GM12878 (cell line): ENCODE results near the gene GAK. TPM values are rescaled to one million over a fixed set of nuclear protein-coding genes. Genes with fewer than 3 reads are reported as not detected.

Experiments
- ATAC-seq: fragments of 200-7000 bp; cut with Tn5 transposase; 3 replicates; pipeline ENCODE4 v1.9.1; 2020; ENCODE audit warnings: mild to moderate bottlenecking, moderate library complexity
- BruUV-seq: library from RNA; stranded (reverse); fragments of 400-500 nt; replicated peaks from 2 replicates; lab custom pipeline; 2021; lab: Mats Ljungman, UMichigan
- CTCF ChIA-PET: fragments of 300-600 bp; sonication (Branson Sonifier 250); formaldehyde crosslinking; extraction: SDS; loops from one replicate; lab custom pipeline; 2021; ENCODE audit warnings: inconsistent platforms; lab: Yijun Ruan, JAX
- POLR2A ChIA-PET: fragments of 350-600 bp; formaldehyde crosslinking; extraction: SDS; loops from one replicate; lab custom pipeline; 2021; ENCODE audit warnings: inconsistent platforms; lab: Charles Lee
- RAD21 ChIA-PET: fragments of 300-600 bp; sonication (Branson Sonifier 250); formaldehyde crosslinking; loops from one replicate; lab custom pipeline; 2023; ENCODE audit warnings: antibody characterized with exemption; ENCODE audit not compliant: unreplicated experiment; lab: Charles Lee
- SMC1A ChIA-PET: fragments of 300-600 bp; sonication (Branson Sonifier 250); formaldehyde crosslinking; loops from one replicate; lab custom pipeline; 2023; ENCODE audit not compliant: unreplicated experiment, uncharacterized antibody; lab: Charles Lee
- DNase-seq: peaks from one replicate; pipeline ENCODE4 v3.0.0-alpha.2; 2011; ENCODE audit warnings: low read depth, low spot score
- FAIRE-seq: peaks from 3 replicates; lab custom pipeline; 2011; peaks lifted over from hg19 to GRCh38; lab: Jason Lieb, UNC
- H2AFZ ChIP-seq: 2 replicates; pipeline ENCODE4 v1.6.0; 2011; ENCODE audit warnings: low read depth, low read length, control low read depth; ENCODE audit not compliant: control insufficient read depth
- H3K27ac ChIP-seq: 2 replicates; pipeline ENCODE4 v1.5.1; 2011; ENCODE audit warnings: control low read depth; ENCODE audit not compliant: control insufficient read depth, insufficient read depth
- H3K27me3 ChIP-seq, 2 experiments: replicated peaks in 1 of 2; 2 replicates each; pipeline versions ENCODE4 v1.6.0 to v1.6.1; 2011; ENCODE audit warnings: low read length in 1 of 2; ENCODE audit not compliant: control insufficient read depth in 2 of 2, insufficient read depth in 2 of 2
- H3K36me3 ChIP-seq, 2 experiments: 2 replicates each; pipeline ENCODE4 v1.5.1; 2011; ENCODE audit warnings: low read length in 1 of 2; ENCODE audit not compliant: control insufficient read depth in 2 of 2, insufficient read depth in 2 of 2
- H3K4me1 ChIP-seq: 2 replicates; pipeline ENCODE4 v1.6.1; 2011; ENCODE audit warnings: mild to moderate bottlenecking, low read length, moderate library complexity, mixed read lengths; ENCODE audit not compliant: control insufficient read depth, insufficient read depth
- H3K4me2 ChIP-seq: 2 replicates; pipeline ENCODE4 v1.6.0; 2011; ENCODE audit warnings: control low read depth; ENCODE audit not compliant: control insufficient read depth, insufficient read depth
- H3K4me3 ChIP-seq: fragments of 200-600 bp; sonication (generic); 2 replicates; pipeline ENCODE4 v1.5.1; 2016
- H3K79me2 ChIP-seq: 2 replicates; pipeline ENCODE4 v1.6.0; 2011; ENCODE audit warnings: low read length; ENCODE audit not compliant: control insufficient read depth, insufficient read depth
- H3K9ac ChIP-seq: 2 replicates; pipeline ENCODE4 v1.8.0; 2011; ENCODE audit warnings: low read length, control low read depth, mixed read lengths; ENCODE audit not compliant: control insufficient read depth, insufficient read depth
- H3K9me3 ChIP-seq: replicated peaks from 3 replicates; pipeline ENCODE4 v1.5.1; 2011; ENCODE audit warnings: mild to moderate bottlenecking, low read length; ENCODE audit not compliant: control insufficient read depth, insufficient read depth
- H4K20me1 ChIP-seq: 2 replicates; pipeline ENCODE4 v1.6.0; 2011; ENCODE audit not compliant: control insufficient read depth, insufficient read depth
- CBX3 ChIP-seq: fragments of 200-600 bp; sonication (generic); IDR thresholded peaks from 2 replicates; pipeline ENCODE4 v1.6.1; 2016; ENCODE audit warnings: low read depth, borderline replicate concordance
- CEBPB ChIP-seq, 2 experiments: fragments of 150-350 bp in 1 of 2; IDR thresholded peaks; 2 replicates each; pipeline ENCODE4 v1.6.1; 2012 to 2014; ENCODE audit warnings: low read depth in 2 of 2, low read length in 2 of 2, borderline replicate concordance in 1 of 2, inconsistent platforms in 1 of 2
- LARP7 ChIP-seq: fragments of 450-650 bp; IDR thresholded peaks from 2 replicates; pipeline ENCODE4 v1.6.1; 2017; ENCODE audit warnings: mild to moderate bottlenecking
- SREBF1 ChIP-seq: IDR thresholded peaks from 2 replicates; pipeline ENCODE4 v1.6.1; 2012; ENCODE audit warnings: mild to moderate bottlenecking, low read length
- ZNF217 ChIP-seq: fragments of 450-650 bp; IDR thresholded peaks from 2 replicates; pipeline ENCODE4 v1.6.1; 2017; ENCODE audit warnings: antibody characterized with exemption, mild to moderate bottlenecking
- WGBS: methylation state at CpG from one replicate; pipeline ENCODE4 v1.1.6; 2016; ENCODE audit warnings: low lambda C conversion rate; ENCODE audit not compliant: insufficient replicate concordance, insufficient coverage; ENCODE audit errors: missing lambda C conversion rate; 5-methylcytosine and 5-hydroxymethylcytosine counted together
- in situ Hi-C: fragments of 300-500 bp; cut with MboI; formaldehyde crosslinking; loops from 9 replicates; pipeline ENCODE4 v1.14.3; 2018; ENCODE audit warnings: mixed read lengths
- intact Hi-C: fragments of 100-400 bp; cut with micrococcal nuclease; formaldehyde crosslinking; loops from one replicate; pipeline ENCODE4 v1.14.2; 2022; ENCODE audit not compliant: unreplicated experiment
- polyA plus RNA-seq, 11 experiments: library from polyadenylated mRNA; depleted of rRNA in 4 of 11; unstranded in 6 of 11; stranded (reverse) in 5 of 11; fragments of >200 nt; fragmentation: Nextera tagmentation in 4 of 11; fragmentation: Illumina TruSeq in 1 of 11; extraction: Ambion mirVana in 4 of 11; extraction: Trizol in 1 of 11; gene quantifications; 1 replicate in 1 of 11; 2 replicates in 10 of 11; pipeline versions ENCODE4 v1.2.1 to v1.2.3, GENCODE V29; 2011 to 2016; ENCODE audit warnings: inconsistent platforms in 2 of 11, missing spikeins in 2 of 11, low read depth in 1 of 11
- total RNA-seq, 4 experiments: library from RNA; depleted of rRNA in 3 of 4; stranded (reverse); fragments of >200 nt in 3 of 4; fragmentation: Illumina TruSeq in 1 of 4; extraction: Trizol in 1 of 4; gene quantifications; 2 replicates each; pipeline versions ENCODE4 v1.2.1 to v1.2.3, GENCODE V29; 2013 to 2021
- TF ChIP-seq, protein P1 (sequence below): fragments of 450-650 bp; IDR thresholded peaks from 2 replicates; pipeline ENCODE4 v1.6.1; 2016; ENCODE audit warnings: mild to moderate bottlenecking

Gene GAK
- total and polyA plus RNA-seq, 10 of the 15 experiments (the other 5 are each of a cell fraction or from before 2014, with no cell fraction given): 0.82 to 127 (median 53.8) TPM

DNA sequence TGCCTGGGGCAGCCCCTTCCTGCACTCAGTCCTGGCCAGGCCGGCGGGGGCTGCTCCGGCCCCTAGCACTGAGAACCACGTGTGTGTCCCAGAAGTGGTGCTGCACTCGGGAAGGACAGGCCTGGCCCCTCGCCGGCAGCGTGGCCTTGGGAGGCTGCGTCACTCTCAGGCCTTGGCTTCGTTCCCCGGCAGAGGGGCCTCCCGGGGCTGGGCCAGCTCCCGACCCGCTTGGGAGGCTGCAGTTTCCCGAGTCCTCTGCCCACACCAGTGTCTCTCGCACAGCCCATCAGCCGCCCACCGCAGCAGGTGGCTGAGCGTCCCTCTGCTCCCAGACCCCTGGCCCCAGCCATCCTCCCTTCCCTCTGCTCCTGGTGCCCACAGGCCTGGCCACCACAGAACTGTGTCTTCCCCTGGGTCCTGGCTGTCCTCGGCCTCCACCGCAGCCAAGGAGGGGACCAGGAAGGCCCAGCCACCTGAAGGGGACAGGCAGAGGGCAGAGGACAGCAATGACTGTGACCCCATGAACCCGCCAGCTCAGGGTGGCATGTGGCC lies 95.3 kb downstream of the GAK start:
- BruUV-seq: no TSS peak
- ATAC-seq (no peak), DNase-seq (no peak), FAIRE-seq (no peak)
- H3K4me1 ChIP-seq: no peaks in the 10 kb centered on the region
- no peak overlapping the region for H3K4me2 ChIP-seq
- intact Hi-C loops: no loop called here
- H3K27me3 ChIP-seq: no peaks in the 10 kb centered on the region
- H4K20me1 ChIP-seq: no peaks in the 10 kb centered on the region
- CTCF ChIA-PET: no interaction called here
- no peak overlapping the region for H2AFZ ChIP-seq
- no peak overlapping the region for H3K4me3 ChIP-seq
- TF ChIP-seq, protein P1, sequence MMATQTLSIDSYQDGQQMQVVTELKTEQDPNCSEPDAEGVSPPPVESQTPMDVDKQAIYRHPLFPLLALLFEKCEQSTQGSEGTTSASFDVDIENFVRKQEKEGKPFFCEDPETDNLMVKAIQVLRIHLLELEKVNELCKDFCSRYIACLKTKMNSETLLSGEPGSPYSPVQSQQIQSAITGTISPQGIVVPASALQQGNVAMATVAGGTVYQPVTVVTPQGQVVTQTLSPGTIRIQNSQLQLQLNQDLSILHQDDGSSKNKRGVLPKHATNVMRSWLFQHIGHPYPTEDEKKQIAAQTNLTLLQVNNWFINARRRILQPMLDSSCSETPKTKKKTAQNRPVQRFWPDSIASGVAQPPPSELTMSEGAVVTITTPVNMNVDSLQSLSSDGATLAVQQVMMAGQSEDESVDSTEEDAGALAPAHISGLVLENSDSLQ: no peak
- TF ChIP-seq LARP7 (no peak), CBX3 (no peak), SREBF1 (no peak), ZNF217 (no peak)
- RAD21 ChIA-PET: no interaction called here
- no peaks in the 10 kb centered on the region for H3K79me2 ChIP-seq
- H3K36me3 ChIP-seq: no peaks in the 10 kb centered on the region
- in situ Hi-C loops: no loop called here
- SMC1A ChIA-PET: no interaction called here
- POLR2A ChIA-PET: no interaction called here
- no peaks in the 10 kb centered on the region; the same call in 1 of the 3 replicates for H3K9me3 ChIP-seq
- no peak overlapping the region for H3K9ac ChIP-seq
- no peak overlapping the region for H3K27ac ChIP-seq
- WGBS: 79% methylated on average over 22 of the region's 22 CpGs

GRCh38 chr4:836003-836511 lies 96.1 kb downstream of the GAK start:
- TF ChIP-seq CEBPB (IDR thresholded peaks at IDR 0.05; ENCODE audit: borderline replicate concordance in 1 of 2, low read depth in 2 of 2, low read length in 2 of 2): no peak
- RAD21 ChIA-PET: no interaction called here
- no peaks in the 10 kb centered on the region for H3K79me2 ChIP-seq

More at GRCh38 chr4:836003-836511, 96.1 kb downstream of the GAK start:
- no TSS peak for BruUV-seq
- 84% methylated on average over 27 of the region's 32 CpGs for WGBS
- Histone ChIP-seq H2AFZ (no peak overlapping the region), H3K9ac (no peak overlapping the region), H3K4me3 (no peak overlapping the region), H3K36me3 (no peaks in the 10 kb centered on the region), H3K4me2 (no peak overlapping the region), H3K9me3 (peaks cover 5% of the 10 kb centered on the region; the same call in 2 of the 3 replicates), H3K27ac (no peak overlapping the region), H3K27me3 (no peaks in the 10 kb centered on the region), H4K20me1 (no peaks in the 10 kb centered on the region), H3K4me1 (no peaks in the 10 kb centered on the region)
- DNase-seq: no peak
- FAIRE-seq: no peak
- intact Hi-C loops (no loop called here), in situ Hi-C loops (no loop called here)
- POLR2A ChIA-PET: no interaction called here
- no peak for ATAC-seq
- SMC1A ChIA-PET: no interaction called here
- CTCF ChIA-PET: no interaction called here
